Thyroid gland (tissue), 4 donors: ENCODE data around the gene PBXIP1. TPM values are rescaled to one million over a fixed set of nuclear protein-coding genes. Genes with fewer than 3 reads are reported as not detected.

Experiments
- DNase-seq, 2 donors: peaks; one replicate each; pipeline ENCODE4 v3.0.0-alpha.2; 2019
- H3K27ac ChIP-seq, 3 donors: fragments of 200-600 bp; sonication (generic); 1 replicate in 2 of 3; 2 replicates in 1 of 3; pipeline ENCODE4 v1.5.1; 2016 to 2019; ENCODE audit warnings: mild to moderate bottlenecking in 1 of 3, moderate library complexity in 1 of 3
- H3K27me3 ChIP-seq: fragments of 200-600 bp; sonication (generic); one replicate; pipeline ENCODE4 v1.5.1; 2019
- H3K36me3 ChIP-seq, 2 donors: fragments of 200-600 bp; sonication (generic); one replicate each; pipeline ENCODE4 v1.5.1; 2016 to 2019
- H3K4me1 ChIP-seq, 2 donors: fragments of 200-600 bp; sonication (generic); one replicate each; pipeline ENCODE4 v1.5.1; 2017 to 2019
- H3K4me3 ChIP-seq, 3 donors: fragments of 200-600 bp; sonication (generic); replicated peaks in 1 of 3; 1 replicate in 2 of 3; 2 replicates in 1 of 3; pipeline ENCODE4 v1.5.1; 2016; ENCODE audit warnings: mild to moderate bottlenecking in 1 of 3
- H3K9me3 ChIP-seq: fragments of 200-600 bp; sonication (generic); one replicate; pipeline ENCODE4 v1.5.1; 2017
- CTCF ChIP-seq, 6 experiments: fragments of 200-600 bp in 3 of 6; fragments of 450-650 bp in 3 of 6; sonication (generic) in 3 of 6; IDR thresholded peaks; one replicate each; pipeline ENCODE4 v1.5.1; 2016 to 2019; ENCODE audit warnings: antibody characterized with exemption in 6 of 6, mild to moderate bottlenecking in 2 of 6, inconsistent platforms in 1 of 6, moderate library complexity in 1 of 6
- POLR2A ChIP-seq, 2 donors: fragments of 450-650 bp; IDR thresholded peaks; one replicate each; pipeline ENCODE4 v1.6.1; 2017; ENCODE audit warnings: antibody characterized with exemption in 2 of 2, mild to moderate bottlenecking in 2 of 2, moderate library complexity in 1 of 2
- WGBS, 2 donors: methylation state at CpG; one replicate each; pipeline ENCODE4 v1.1.5; 2017; 5-methylcytosine and 5-hydroxymethylcytosine counted together
- intact Hi-C: fragments of 100-400 bp; cut with DNase I; formaldehyde crosslinking; loops from one replicate; pipeline ENCODE4 v1.15.1; 2023
- total RNA-seq, 4 donors: library from RNA; depleted of rRNA; stranded (reverse); fragments of >200 nt; gene quantifications; one replicate each; pipeline ENCODE4 v1.2.3, GENCODE V29; 2016

The PBXIP1 gene
- total RNA-seq, 4 donors from 2014 or later: 139 to 205 (median 181) TPM

GRCh38 chr1:154963643-154964042 lies 7.7 kb upstream of the PBXIP1 start:
- intact Hi-C loops: loop anchor here (5.0 kb wide), 1 partner anchor 34 kb away; no protein-coding TSS in a partner anchor
- no peak overlapping the region for H3K4me3 ChIP-seq
- TF ChIP-seq CTCF (IDR thresholded peaks at IDR 0.05) (no peak), POLR2A (IDR thresholded peaks at IDR 0.05) (no peak)
- no peaks in the 10 kb centered on the region for H3K27me3 ChIP-seq
- 83 to 86% methylated on average over 8 of the region's 8 CpGs for WGBS, 2 donors
- peaks cover 25 to 32% of the 10 kb centered on the region in 2 donors for H3K4me1 ChIP-seq
- no peak overlapping the region for H3K27ac ChIP-seq
- H3K9me3 ChIP-seq: no peaks in the 10 kb centered on the region
- no peak for DNase-seq
- peaks cover 31% of the 10 kb centered on the region in 2 donors for H3K36me3 ChIP-seq

GRCh38 chr1:154962795-154963330 lies 7.0 kb upstream of the PBXIP1 start:
- peak overlapping the region in 1 of 3 donors; percentile 69 for H3K4me3 ChIP-seq
- DNase-seq: no peak
- H3K9me3 ChIP-seq: no peaks in the 10 kb centered on the region
- no peaks in the 10 kb centered on the region for H3K27me3 ChIP-seq
- H3K4me1 ChIP-seq: peaks cover 31 to 37% of the 10 kb centered on the region in 2 donors
- peak overlapping the region in 1 of 3 donors; percentile 94 for H3K27ac ChIP-seq
- intact Hi-C loops: loop anchor here (5.0 kb wide), 1 partner anchor 34 kb away; no protein-coding TSS in a partner anchor
- 65 to 66% methylated on average over 6 of the region's 6 CpGs for WGBS, 2 donors
- H3K36me3 ChIP-seq: peaks cover 27 to 29% of the 10 kb centered on the region in 2 donors
- TF ChIP-seq CTCF (IDR thresholded peaks at IDR 0.05) (no peak), POLR2A (IDR thresholded peaks at IDR 0.05) (no peak)

- TF ChIP-seq CTCF (IDR thresholded peaks at IDR 0.05): no peak
- TF ChIP-seq POLR2A (IDR thresholded peaks at IDR 0.05): no peak
- no peaks in the 10 kb centered on the region for H3K9me3 ChIP-seq
- H3K4me1 ChIP-seq: peaks cover 34 to 43% of the 10 kb centered on the region in 2 donors
- WGBS, 2 donors: 3 to 5% methylated on average over 21 to 22 of the region's 25 CpGs
- peak overlapping the region; percentile 30 to 91 (median 69) for H3K4me3 ChIP-seq
- peak overlapping the region; percentile 94 to 100 (median 97) for H3K27ac ChIP-seq
- H3K36me3 ChIP-seq: peaks cover 21 to 23% of the 10 kb centered on the region in 2 donors
- H3K27me3 ChIP-seq: no peaks in the 10 kb centered on the region
- DNase-seq: peak; percentile 44 to 52
- intact Hi-C loops: loop anchor here (5.0 kb wide), 1 partner anchor 35 kb away; no protein-coding TSS in a partner anchor
Measured at GRCh38 chr1:154962156-154962749, 6.4 kb upstream of the PBXIP1 start.

GRCh38 chr1:154961207-154962155 lies 5.6 kb upstream of the PBXIP1 start, which contains the start of gene PYGO2:
TSS of gene PYGO2 (minus strand) at chr1:154961782. CDS start at chr1:154961576, 206 bp downstream.
- intact Hi-C loops: loop anchor here (5.0 kb wide), 1 partner anchor 36 kb away; no protein-coding TSS in a partner anchor
- WGBS, 2 donors: 1 to 2% methylated on average over 13 to 39 of the region's 93 CpGs
- no peaks in the 10 kb centered on the region for H3K27me3 ChIP-seq
- H3K4me1 ChIP-seq: peaks cover 42 to 51% of the 10 kb centered on the region in 2 donors
- peak within 1 kb of the TSS; percentile 30 to 91 (median 69) for H3K4me3 ChIP-seq
- peak within 1 kb of the TSS; percentile 94 to 100 (median 97) for H3K27ac ChIP-seq
- peaks cover 15 to 21% of the 10 kb centered on the region in 2 donors for H3K36me3 ChIP-seq
- no peaks in the 10 kb centered on the region for H3K9me3 ChIP-seq
- peak; percentile 82 to 86 for DNase-seq
- peak in 4 of 6 experiments; percentile 36 to 86 (median 70) for TF ChIP-seq CTCF (IDR thresholded peaks at IDR 0.05)
- peak in 1 of 2 donors; percentile 80 for TF ChIP-seq POLR2A (IDR thresholded peaks at IDR 0.05)
